Measurements from ENCODE around the gene ADRA2C. TPM values are rescaled to one million over a fixed set of nuclear protein-coding genes. Genes with fewer than 3 reads are reported as not detected.

Gene ADRA2C
- total and polyA plus RNA-seq, 8 donors: 1.1 to 6.8 (median 3.0) TPM

GRCh38 chr4:3803946-3804345, 37.8 kb downstream of the ADRA2C start:
- intact Hi-C loops (cut with DNase I): no loop called here
- peak in 3 of 6 donors; percentile 6 to 28 (median 21) for DNase-seq
- no peaks in the 10 kb centered on the region for H3K4me1 ChIP-seq
- H3K27me3 ChIP-seq: no peaks in the 10 kb centered on the region
- no peak for FAIRE-seq
- TF ChIP-seq CTCF (IDR thresholded peaks at IDR 0.05): no peak
- no peak overlapping the region for H3K4me3 ChIP-seq
- ATAC-seq: no peak
- H3K9me3 ChIP-seq: no peaks in the 10 kb centered on the region
- H3K36me3 ChIP-seq: no peaks in the 10 kb centered on the region
- 67 to 76% methylated on average over 8 of the region's 8 CpGs for WGBS, 2 donors
- H3K27ac ChIP-seq: no peak overlapping the region

DNA sequence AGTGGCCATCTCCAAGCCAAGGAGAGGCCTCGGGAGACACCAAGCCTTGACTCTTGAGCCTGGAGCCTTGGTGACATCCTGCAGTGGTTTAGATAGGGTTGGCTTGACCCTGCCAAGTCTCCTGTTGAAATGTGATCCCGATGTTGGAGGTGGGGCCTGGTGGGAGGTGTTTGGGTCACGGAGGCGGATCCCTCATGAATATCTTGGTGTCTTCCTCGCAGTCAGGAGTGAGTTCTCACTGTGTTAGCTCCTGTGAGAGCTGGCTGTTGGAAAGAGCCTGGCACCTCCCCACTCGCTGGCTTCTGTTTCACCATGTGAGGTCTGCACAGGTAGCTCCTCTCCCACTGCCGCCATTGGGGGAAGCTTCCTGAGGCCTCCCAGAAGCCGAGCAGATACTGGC, 38.8 kb downstream of the ADRA2C start:
- FAIRE-seq (no peak), ATAC-seq (no peak), DNase-seq (peak in 3 of 6 donors; percentile 2 to 21 (median 11))
- H3K4me3 ChIP-seq: no peak overlapping the region
- no peak for TF ChIP-seq CTCF (IDR thresholded peaks at IDR 0.05)
- no peak overlapping the region for H3K27ac ChIP-seq
- no peaks in the 10 kb centered on the region for H3K4me1 ChIP-seq
- no peaks in the 10 kb centered on the region for H3K27me3 ChIP-seq
- 88 to 92% methylated on average over 8 of the region's 8 CpGs for WGBS, 2 donors
- H3K36me3 ChIP-seq: no peaks in the 10 kb centered on the region
- H3K9me3 ChIP-seq: no peaks in the 10 kb centered on the region
- intact Hi-C loops (cut with DNase I): no loop called here

DNA sequence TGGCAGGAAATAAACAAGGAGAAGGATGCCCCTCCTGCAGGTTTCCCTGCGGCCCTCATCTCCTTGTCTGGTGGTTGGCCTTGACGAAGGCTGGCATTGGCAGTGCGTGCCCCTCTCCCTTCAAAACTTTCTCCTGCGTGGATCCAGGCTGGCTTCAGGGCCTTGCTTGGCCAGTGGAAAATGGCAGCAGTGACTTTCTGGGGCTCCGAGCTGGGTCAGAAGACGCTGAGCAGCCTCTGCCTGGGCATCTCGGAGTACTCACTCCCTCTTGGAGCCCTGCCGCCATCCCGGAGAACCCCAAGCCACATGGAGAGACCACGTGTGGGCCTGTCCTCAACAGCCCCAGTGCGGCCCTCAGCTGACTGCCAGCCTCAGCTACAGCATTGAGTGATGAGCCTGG, 39.5 kb downstream of the ADRA2C start:
- Histone ChIP-seq H3K36me3 (no peaks in the 10 kb centered on the region), H3K4me1 (no peaks in the 10 kb centered on the region), H3K27ac (no peak overlapping the region), H3K4me3 (no peak overlapping the region), H3K27me3 (no peaks in the 10 kb centered on the region), H3K9me3 (no peaks in the 10 kb centered on the region)
- intact Hi-C loops (cut with DNase I): no loop called here
- no peak for TF ChIP-seq CTCF (IDR thresholded peaks at IDR 0.05)
- 85 to 93% methylated on average over 11 of the region's 11 CpGs for WGBS, 2 donors
- DNase-seq: peak in 3 of 6 donors; percentile 6 to 61 (median 34)
- ATAC-seq: no peak
- FAIRE-seq: no peak

GRCh38 chr4:3807311-3807710, 41.1 kb downstream of the ADRA2C start:
- Histone ChIP-seq H3K4me3 (no peak overlapping the region), H3K36me3 (no peaks in the 10 kb centered on the region), H3K27ac (no peak overlapping the region), H3K27me3 (no peaks in the 10 kb centered on the region), H3K9me3 (no peaks in the 10 kb centered on the region), H3K4me1 (no peaks in the 10 kb centered on the region)
- 32 to 36% methylated on average over 6 of the region's 6 CpGs for WGBS, 2 donors
- DNase-seq: peak in 2 of 6 donors; percentile 9 to 14
- intact Hi-C loops (cut with DNase I): no loop called here
- FAIRE-seq: no peak
- no peak for ATAC-seq
- no peak for TF ChIP-seq CTCF (IDR thresholded peaks at IDR 0.05)

DNA sequence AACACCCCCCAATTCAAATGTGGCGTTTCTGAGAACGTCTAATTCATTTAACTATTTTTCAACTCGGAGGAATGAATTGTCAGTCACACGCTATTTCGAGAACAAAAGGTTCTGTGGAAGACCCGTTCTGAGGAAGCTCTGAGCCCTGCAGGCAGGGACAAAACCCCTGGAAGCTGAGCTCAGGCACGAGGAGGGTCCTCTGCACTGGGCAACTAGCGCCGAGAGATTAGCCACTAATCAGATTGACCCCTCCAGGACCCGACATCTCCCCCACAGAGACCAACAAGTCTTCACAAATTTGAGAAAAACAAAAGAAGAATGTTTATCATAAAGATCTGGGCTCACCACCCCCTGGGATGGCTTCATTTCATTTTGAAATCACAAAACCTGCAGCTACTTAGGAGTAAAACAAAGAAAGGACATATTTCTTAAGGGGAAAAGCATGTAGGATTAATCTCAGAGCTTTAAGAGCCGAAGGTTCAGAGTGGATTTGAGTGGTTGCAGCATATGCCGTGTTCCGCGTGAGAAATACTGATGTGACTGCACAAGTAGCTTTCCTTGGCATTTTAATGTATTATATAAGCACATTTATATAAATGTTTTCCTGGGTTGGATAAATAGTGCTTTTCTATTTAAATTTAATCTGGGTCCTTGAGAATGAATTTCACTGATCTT, 41.8 kb downstream of the ADRA2C start:
- 19 to 20% methylated on average over 14 of the region's 14 CpGs for WGBS, 2 donors
- H3K36me3 ChIP-seq: no peaks in the 10 kb centered on the region
- no peak overlapping the region for H3K27ac ChIP-seq
- intact Hi-C loops (cut with DNase I): no loop called here
- H3K4me3 ChIP-seq: no peak overlapping the region
- H3K27me3 ChIP-seq: no peaks in the 10 kb centered on the region
- ATAC-seq: no peak
- FAIRE-seq: no peak
- DNase-seq: peak in 2 of 6 donors; percentile 1 to 13
- TF ChIP-seq CTCF (IDR thresholded peaks at IDR 0.05): no peak
- no peaks in the 10 kb centered on the region for H3K4me1 ChIP-seq
- no peaks in the 10 kb centered on the region for H3K9me3 ChIP-seq

Data from pancreas (tissue), 10 donors.